Ovary (tissue), 9 donors: ENCODE results near the gene RASAL2. TPM values are rescaled to one million over a fixed set of nuclear protein-coding genes. Genes with fewer than 3 reads are reported as not detected.

Experiments used
- DNase-seq, 5 donors: peaks; one replicate each; pipeline ENCODE4 v3.0.0-alpha.2; 2019 to 2020
- H3K27ac ChIP-seq, 2 donors: fragments of 200-600 bp; one replicate each; pipeline versions ENCODE4 v1.5.1 to v1.8.0; 2019 to 2022
- H3K27me3 ChIP-seq: fragments of 200-600 bp; one replicate; pipeline ENCODE4 v1.8.0; 2022
- H3K36me3 ChIP-seq: fragments of 200-600 bp; sonication (generic); one replicate; pipeline ENCODE4 v1.5.1; 2019
- H3K4me1 ChIP-seq: one replicate; pipeline ENCODE4 v1.8.1; 2013; ENCODE audit warnings: mild to moderate bottlenecking, moderate library complexity; ENCODE audit not compliant: insufficient read depth
- H3K4me3 ChIP-seq: fragments of 200-600 bp; sonication (generic); one replicate; pipeline ENCODE4 v1.5.1; 2017
- H3K9me3 ChIP-seq, 2 donors: fragments of 200-600 bp in 1 of 2; sonication (generic) in 1 of 2; one replicate each; pipeline versions ENCODE4 v1.5.1 to v1.8.1; 2013 to 2019; ENCODE audit warnings: mild to moderate bottlenecking in 1 of 2, moderate library complexity in 1 of 2
- CTCF ChIP-seq, 3 donors: fragments of 450-650 bp in 2 of 3; fragments of 200-600 bp in 1 of 3; IDR thresholded peaks; one replicate each; pipeline versions ENCODE4 v1.5.1 to v1.8.0; 2016 to 2022; ENCODE audit warnings: antibody characterized with exemption in 3 of 3, mild to moderate bottlenecking in 1 of 3
- EP300 ChIP-seq: sonication (generic); formaldehyde crosslinking; IDR thresholded peaks from one replicate; pipeline ENCODE4 v1.6.1; 2017; ENCODE audit warnings: antibody characterized with exemption
- POLR2A ChIP-seq: fragments of 450-650 bp; IDR thresholded peaks from one replicate; pipeline ENCODE4 v1.6.1; 2017; ENCODE audit warnings: antibody characterized with exemption, mild to moderate bottlenecking, moderate library complexity
- WGBS, 3 donors: extraction: QIAGEN DNeasy Blood & Tissue Kit in 1 of 3; methylation state at CpG; one replicate each; pipeline versions ENCODE4 v1.1.5 to v1.1.7; 2013 to 2017; 5-methylcytosine and 5-hydroxymethylcytosine counted together
- intact Hi-C, 4 donors: fragments of 100-400 bp; cut with DNase I; formaldehyde crosslinking; loops; one replicate each; pipeline versions ENCODE4 v1.11.0 to v1.15.1; 2022 to 2023
- polyA plus RNA-seq, 2 donors: library from polyadenylated mRNA; stranded (reverse); fragments of 200-250 nt in 1 of 2; fragments of 350-450 nt in 1 of 2; fragmentation: Illumina TruSeq in 1 of 2; extraction: RNeasy Lipid Tissue Mini Kit (QIAGEN cat#74804) in 1 of 2; gene quantifications; one replicate each; pipeline ENCODE4 v1.2.3, GENCODE V29; 2013 to 2014
- total RNA-seq, 7 donors: library from RNA; depleted of rRNA in 2 of 7; stranded (reverse); fragments of >200 nt in 2 of 7; fragmentation: NEBNext Ultra II Directional in 3 of 7; extraction: Animal tissue kit (Norgen Biotek cat#: 25700) in 3 of 7; gene quantifications; one replicate each; pipeline versions ENCODE4 v1.1.0 to v1.2.4, GENCODE V29; 2016 to 2023
- donor health status: DM: no; HTN: no; CAD: no; lungs with moderate emphysema.
- donor health status: DM: no; HTN: no; CAD: no.
- donor health status: Bipolar disorder and iron deficiency.
- donor health status: DM: yes; HTN: yes; CAD: no.
- donor health status: DM: no; HTN: no; CAD: no.
- donor health status: DM: yes; HTN: yes; CAD: no.

RASAL2 gene
- total and polyA plus RNA-seq, 9 donors: 4.2 to 20.5 (median 11.5) TPM

GRCh38 chr1:178486100-178487069, 392.5 kb downstream of the RASAL2 start:
- H3K4me3 ChIP-seq: no peak overlapping the region

GRCh38 chr1:178487070-178487615, 393.2 kb downstream of the RASAL2 start:
- H3K27me3 ChIP-seq: no peaks in the 10 kb centered on the region
- no peak overlapping the region for H3K27ac ChIP-seq
- no peaks in the 10 kb centered on the region for H3K4me1 ChIP-seq
- H3K4me3 ChIP-seq: no peak overlapping the region
- no peaks in the 10 kb centered on the region for H3K9me3 ChIP-seq
- no peaks in the 10 kb centered on the region for H3K36me3 ChIP-seq
- 47 to 59% (median 55%) methylated on average over 16 to 20 of the region's 20 CpGs for WGBS, 3 donors
- intact Hi-C loops: no loop called here
- DNase-seq: no peak
- TF ChIP-seq EP300: no peak
- TF ChIP-seq POLR2A: no peak

More at GRCh38 chr1:178486100-178487069, 392.5 kb downstream of the RASAL2 start:
- H3K27ac ChIP-seq: no peak overlapping the region
- TF ChIP-seq EP300: no peak
- TF ChIP-seq POLR2A: no peak
- TF ChIP-seq CTCF (IDR thresholded peaks at IDR 0.05): no peak
- no peaks in the 10 kb centered on the region for H3K9me3 ChIP-seq
- no peaks in the 10 kb centered on the region for H3K4me1 ChIP-seq
- DNase-seq: no peak
- intact Hi-C loops: no loop called here
- 39 to 43% (median 40%) methylated on average over 46 to 54 of the region's 54 CpGs for WGBS, 3 donors
- H3K36me3 ChIP-seq: no peaks in the 10 kb centered on the region
- H3K27me3 ChIP-seq: no peaks in the 10 kb centered on the region

- Histone ChIP-seq H3K4me3 (no peak overlapping the region), H3K4me1 (no peaks in the 10 kb centered on the region), H3K36me3 (no peaks in the 10 kb centered on the region), H3K27ac (no peak overlapping the region), H3K27me3 (no peaks in the 10 kb centered on the region), H3K9me3 (no peaks in the 10 kb centered on the region)
- intact Hi-C loops: no loop called here
- TF ChIP-seq CTCF (IDR thresholded peaks at IDR 0.05): no peak
- TF ChIP-seq EP300: no peak
- no peak for TF ChIP-seq POLR2A
- no peak for DNase-seq
- WGBS, 3 donors: 91 to 94% (median 91%) methylated on average over 4 of the region's 4 CpGs
These were observed 394.5 kb downstream of the RASAL2 start for GRCh38 chr1:178488393-178488792.

GRCh38 chr1:178489399-178489798, 395.5 kb downstream of the RASAL2 start:
- Histone ChIP-seq H3K27ac (no peak overlapping the region), H3K27me3 (no peaks in the 10 kb centered on the region), H3K36me3 (no peaks in the 10 kb centered on the region), H3K4me1 (no peaks in the 10 kb centered on the region), H3K4me3 (no peak overlapping the region), H3K9me3 (no peaks in the 10 kb centered on the region)
- TF ChIP-seq EP300 (no peak), CTCF (IDR thresholded peaks at IDR 0.05) (no peak), POLR2A (no peak)
- WGBS, 3 donors: 90 to 95% (median 93%) methylated on average over 4 of the region's 4 CpGs
- no peak for DNase-seq
- intact Hi-C loops: no loop called here

- H3K27ac ChIP-seq: no peak overlapping the region
- no peak for TF ChIP-seq CTCF (IDR thresholded peaks at IDR 0.05)
- TF ChIP-seq EP300: no peak
- TF ChIP-seq POLR2A: no peak
- no peak for DNase-seq
- no peaks in the 10 kb centered on the region for H3K4me1 ChIP-seq
- H3K4me3 ChIP-seq: no peak overlapping the region
- intact Hi-C loops: no loop called here
- H3K36me3 ChIP-seq: no peaks in the 10 kb centered on the region
- H3K9me3 ChIP-seq: no peaks in the 10 kb centered on the region
- 95 to 100% (median 96%) methylated on average over 8 of the region's 8 CpGs for WGBS, 3 donors
- H3K27me3 ChIP-seq: no peaks in the 10 kb centered on the region
These were observed 396.2 kb downstream of the RASAL2 start for GRCh38 chr1:178490136-178490535.
